ENCODE data around the gene ERICH4. TPM values are rescaled to one million over a fixed set of nuclear protein-coding genes. Genes with fewer than 3 reads are reported as not detected.
"Not testable (repeated sequence)": the region's sequence is repeated elsewhere in the genome, so short reads cannot be mapped to it uniquely, and the experiment has no call there.

The ERICH4 gene
- polyA plus RNA-seq, 2 donors, result not detected

GRCh38 chr19:41403181-41403970, 39.6 kb upstream of the ERICH4 start:
- no peaks in the 10 kb centered on the region for H3K9me3 ChIP-seq (ENCODE audit: control insufficient read depth in 2 of 2, insufficient read depth in 1 of 2, low read depth in 1 of 2, low read length in 1 of 2)
- H3K27me3 ChIP-seq (ENCODE audit: control insufficient read depth in 1 of 2, insufficient read depth in 2 of 2, low read length in 2 of 2), result no peaks in the 10 kb centered on the region
- H3K4me3 ChIP-seq (ENCODE audit: low read depth in 1 of 2, low read length in 2 of 2), result no peak overlapping the region
- H3K36me3 ChIP-seq (ENCODE audit: control insufficient read depth in 2 of 2, insufficient read depth in 2 of 2, low read length in 1 of 2), result peaks cover 0 to 6% of the 10 kb centered on the region in 2 donors
- WGBS, 2 donors, result 51 to 64% methylated on average over 12 of the region's 12 CpGs
- peak overlapping the region; percentile 57 to 72 for H3K27ac ChIP-seq (ENCODE audit: low read depth in 2 of 2, low read length in 1 of 2)
- H3K4me1 ChIP-seq (ENCODE audit: control insufficient read depth in 2 of 2, insufficient read depth in 2 of 2, low read length in 1 of 2), result peaks cover 2 to 18% of the 10 kb centered on the region in 2 donors

GRCh38 chr19:41405776-41406175, 37.2 kb upstream of the ERICH4 start:
- H3K36me3 ChIP-seq (ENCODE audit: control insufficient read depth in 2 of 2, insufficient read depth in 2 of 2, low read length in 1 of 2), result peaks cover 0 to 9% of the 10 kb centered on the region in 2 donors
- H3K4me3 ChIP-seq (ENCODE audit: low read depth in 1 of 2, low read length in 2 of 2), result no peak overlapping the region
- whole genome bisulfite sequencing, 2 donors, result 72 to 76% methylated on average over 6 of the region's 6 CpGs
- H3K27ac ChIP-seq (ENCODE audit: low read depth in 2 of 2, low read length in 1 of 2), result peak overlapping the region; percentile 92 to 94
- H3K27me3 ChIP-seq (ENCODE audit: control insufficient read depth in 1 of 2, insufficient read depth in 2 of 2, low read length in 2 of 2), result no peaks in the 10 kb centered on the region
- H3K4me1 ChIP-seq (ENCODE audit: control insufficient read depth in 2 of 2, insufficient read depth in 2 of 2, low read length in 1 of 2), result peaks cover 2 to 15% of the 10 kb centered on the region in 2 donors
- H3K9me3 ChIP-seq (ENCODE audit: control insufficient read depth in 2 of 2, insufficient read depth in 1 of 2, low read depth in 1 of 2, low read length in 1 of 2), result no peaks in the 10 kb centered on the region

GRCh38 chr19:41407271-41407670, 35.7 kb upstream of the ERICH4 start:
- Histone ChIP-seq H3K27me3 (ENCODE audit: control insufficient read depth in 1 of 2, insufficient read depth in 2 of 2, low read length in 2 of 2) (no peaks in the 10 kb centered on the region), H3K27ac (ENCODE audit: low read depth in 2 of 2, low read length in 1 of 2) (peak overlapping the region; percentile 12 to 53), H3K4me3 (ENCODE audit: low read depth in 1 of 2, low read length in 2 of 2) (no peak overlapping the region), H3K36me3 (ENCODE audit: control insufficient read depth in 2 of 2, insufficient read depth in 2 of 2, low read length in 1 of 2) (peaks cover 0 to 10% of the 10 kb centered on the region in 2 donors), H3K9me3 (ENCODE audit: control insufficient read depth in 2 of 2, insufficient read depth in 1 of 2, low read depth in 1 of 2, low read length in 1 of 2) (no peaks in the 10 kb centered on the region), H3K4me1 (ENCODE audit: control insufficient read depth in 2 of 2, insufficient read depth in 2 of 2, low read length in 1 of 2) (peaks cover 5 to 18% of the 10 kb centered on the region in 2 donors)
- WGBS, 2 donors, result 59 to 60% methylated on average over 4 of the region's 4 CpGs

GRCh38 chr19:41408256-41408655, 34.7 kb upstream of the ERICH4 start:
- Histone ChIP-seq H3K27ac (ENCODE audit: low read depth in 2 of 2, low read length in 1 of 2) (no peak overlapping the region), H3K36me3 (ENCODE audit: control insufficient read depth in 2 of 2, insufficient read depth in 2 of 2, low read length in 1 of 2) (peaks cover 0 to 12% of the 10 kb centered on the region in 2 donors), H3K27me3 (ENCODE audit: control insufficient read depth in 1 of 2, insufficient read depth in 2 of 2, low read length in 2 of 2) (no peaks in the 10 kb centered on the region), H3K4me1 (ENCODE audit: control insufficient read depth in 2 of 2, insufficient read depth in 2 of 2, low read length in 1 of 2) (peaks cover 5 to 15% of the 10 kb centered on the region in 2 donors), H3K4me3 (ENCODE audit: low read depth in 1 of 2, low read length in 2 of 2) (no peak overlapping the region), H3K9me3 (ENCODE audit: control insufficient read depth in 2 of 2, insufficient read depth in 1 of 2, low read depth in 1 of 2, low read length in 1 of 2) (no peaks in the 10 kb centered on the region)
- WGBS, 2 donors, result 77% methylated on average over 4 of the region's 4 CpGs

GRCh38 chr19:41408846-41409245, 34.1 kb upstream of the ERICH4 start:
- Histone ChIP-seq H3K4me1 (ENCODE audit: control insufficient read depth in 2 of 2, insufficient read depth in 2 of 2, low read length in 1 of 2) (peaks cover 3 to 11% of the 10 kb centered on the region in 2 donors), H3K36me3 (ENCODE audit: control insufficient read depth in 2 of 2, insufficient read depth in 2 of 2, low read length in 1 of 2) (peaks cover 0 to 15% of the 10 kb centered on the region in 2 donors), H3K27ac (ENCODE audit: low read depth in 2 of 2, low read length in 1 of 2) (peak overlapping the region in 1 of 2 donors; percentile 3)
- not testable (repeated sequence) for H3K27me3 ChIP-seq (ENCODE audit: control insufficient read depth in 1 of 2, insufficient read depth in 2 of 2, low read length in 2 of 2); H3K4me3 ChIP-seq (ENCODE audit: low read depth in 1 of 2, low read length in 2 of 2); H3K9me3 ChIP-seq (ENCODE audit: control insufficient read depth in 2 of 2, insufficient read depth in 1 of 2, low read depth in 1 of 2, low read length in 1 of 2)
- 90 to 91% methylated on average over 5 of the region's 5 CpGs for WGBS, 2 donors

- 57 to 67% methylated on average over 4 of the region's 4 CpGs for WGBS, 2 donors
- Histone ChIP-seq H3K4me3 (ENCODE audit: low read depth in 1 of 2, low read length in 2 of 2) (no peak overlapping the region), H3K4me1 (ENCODE audit: control insufficient read depth in 2 of 2, insufficient read depth in 2 of 2, low read length in 1 of 2) (peaks cover 3 to 11% of the 10 kb centered on the region in 2 donors), H3K9me3 (ENCODE audit: control insufficient read depth in 2 of 2, insufficient read depth in 1 of 2, low read depth in 1 of 2, low read length in 1 of 2) (no peaks in the 10 kb centered on the region), H3K27me3 (ENCODE audit: control insufficient read depth in 1 of 2, insufficient read depth in 2 of 2, low read length in 2 of 2) (no peaks in the 10 kb centered on the region), H3K36me3 (ENCODE audit: control insufficient read depth in 2 of 2, insufficient read depth in 2 of 2, low read length in 1 of 2) (peaks cover 0 to 15% of the 10 kb centered on the region in 2 donors), H3K27ac (ENCODE audit: low read depth in 2 of 2, low read length in 1 of 2) (peak overlapping the region in 1 of 2 donors; percentile 3)
These were observed 33.7 kb upstream of the ERICH4 start for GRCh38 chr19:41409288-41409687.

- H3K36me3 ChIP-seq (ENCODE audit: control insufficient read depth in 2 of 2, insufficient read depth in 2 of 2, low read length in 1 of 2), result peaks cover 5 to 26% of the 10 kb centered on the region in 2 donors
- H3K4me3 ChIP-seq (ENCODE audit: low read depth in 1 of 2, low read length in 2 of 2), result no peak overlapping the region
- peaks cover 3 to 13% of the 10 kb centered on the region in 2 donors for H3K4me1 ChIP-seq (ENCODE audit: control insufficient read depth in 2 of 2, insufficient read depth in 2 of 2, low read length in 1 of 2)
- H3K27ac ChIP-seq (ENCODE audit: low read depth in 2 of 2, low read length in 1 of 2), result peak overlapping the region in 1 of 2 donors; percentile 15
- no peaks in the 10 kb centered on the region for H3K9me3 ChIP-seq (ENCODE audit: control insufficient read depth in 2 of 2, insufficient read depth in 1 of 2, low read depth in 1 of 2, low read length in 1 of 2)
- WGBS, 2 donors, result 92 to 93% methylated on average over 23 of the region's 23 CpGs
- H3K27me3 ChIP-seq (ENCODE audit: control insufficient read depth in 1 of 2, insufficient read depth in 2 of 2, low read length in 2 of 2), result no peaks in the 10 kb centered on the region
These were observed 32.5 kb upstream of the ERICH4 start for GRCh38 chr19:41410336-41411054.

GRCh38 chr19:41411100-41411967, 31.6 kb upstream of the ERICH4 start:
- H3K4me1 ChIP-seq (ENCODE audit: control insufficient read depth in 2 of 2, insufficient read depth in 2 of 2, low read length in 1 of 2), result peaks cover 3 to 7% of the 10 kb centered on the region in 2 donors
- H3K4me3 ChIP-seq (ENCODE audit: low read depth in 1 of 2, low read length in 2 of 2), result no peak overlapping the region
- peaks cover 5 to 30% of the 10 kb centered on the region in 2 donors for H3K36me3 ChIP-seq (ENCODE audit: control insufficient read depth in 2 of 2, insufficient read depth in 2 of 2, low read length in 1 of 2)
- 56 to 67% methylated on average over 9 of the region's 9 CpGs for WGBS, 2 donors
- H3K27me3 ChIP-seq (ENCODE audit: control insufficient read depth in 1 of 2, insufficient read depth in 2 of 2, low read length in 2 of 2), result no peaks in the 10 kb centered on the region
- H3K27ac ChIP-seq (ENCODE audit: low read depth in 2 of 2, low read length in 1 of 2), result peak overlapping the region; percentile 23 to 54
- no peaks in the 10 kb centered on the region for H3K9me3 ChIP-seq (ENCODE audit: control insufficient read depth in 2 of 2, insufficient read depth in 1 of 2, low read depth in 1 of 2, low read length in 1 of 2)

- Histone ChIP-seq H3K36me3 (ENCODE audit: control insufficient read depth in 2 of 2, insufficient read depth in 2 of 2, low read length in 1 of 2) (peaks cover 5 to 31% of the 10 kb centered on the region in 2 donors), H3K27me3 (ENCODE audit: control insufficient read depth in 1 of 2, insufficient read depth in 2 of 2, low read length in 2 of 2) (no peaks in the 10 kb centered on the region), H3K27ac (ENCODE audit: low read depth in 2 of 2, low read length in 1 of 2) (peak overlapping the region; percentile 23 to 54), H3K4me3 (ENCODE audit: low read depth in 1 of 2, low read length in 2 of 2) (no peak overlapping the region), H3K9me3 (ENCODE audit: control insufficient read depth in 2 of 2, insufficient read depth in 1 of 2, low read depth in 1 of 2, low read length in 1 of 2) (no peaks in the 10 kb centered on the region), H3K4me1 (ENCODE audit: control insufficient read depth in 2 of 2, insufficient read depth in 2 of 2, low read length in 1 of 2) (peaks cover 3 to 7% of the 10 kb centered on the region in 2 donors)
- 51 to 68% methylated on average over 11 of the region's 11 CpGs for WGBS, 2 donors
These were observed 31.0 kb upstream of the ERICH4 start for GRCh38 chr19:41411968-41412265.
